Pancreas (tissue), 10 donors: Measurements from ENCODE around the gene BMP10. TPM values are rescaled to one million over a fixed set of nuclear protein-coding genes. Genes with fewer than 3 reads are reported as not detected.

ENCODE experiments used
- ATAC-seq, 4 donors: fragments of 200-7000 bp; cut with Tn5 transposase; one replicate each; pipeline versions ENCODE4 v1.8.0 to v1.9.1; 2020; ENCODE audit warnings: mild to moderate bottlenecking in 4 of 4, moderate library complexity in 4 of 4
- DNase-seq, 6 donors: peaks; one replicate each; pipeline ENCODE4 v3.0.0-alpha.2; 2020
- FAIRE-seq: peaks from 2 replicates; lab custom pipeline; 2012; peaks lifted over from hg19 to GRCh38; lab: Jason Lieb, UNC
- H3K27ac ChIP-seq, 4 donors: fragments of 200-600 bp; sonication (generic); 1 replicate in 3 of 4; 2 replicates in 1 of 4; pipeline versions ENCODE4 v1.5.0 to v1.8.0; 2020
- H3K27me3 ChIP-seq, 4 donors: fragments of 200-600 bp; one replicate each; pipeline ENCODE4 v1.8.0; 2021
- H3K36me3 ChIP-seq, 3 donors: fragments of 200-600 bp; sonication (generic) in 1 of 3; one replicate each; pipeline versions ENCODE4 v1.5.0 to v1.8.0; 2020 to 2021
- H3K4me1 ChIP-seq, 3 donors: fragments of 200-600 bp; one replicate each; pipeline ENCODE4 v1.8.0; 2021
- H3K4me3 ChIP-seq, 4 donors: fragments of 200-600 bp; sonication (generic) in 2 of 4; one replicate each; pipeline versions ENCODE4 v1.5.0 to v1.8.0; 2020 to 2021
- H3K9me3 ChIP-seq, 4 donors: fragments of 200-600 bp; one replicate each; pipeline ENCODE4 v1.8.0; 2021
- CTCF ChIP-seq, 4 donors: fragments of 200-600 bp; sonication (generic) in 3 of 4; IDR thresholded peaks; one replicate each; pipeline versions ENCODE4 v1.5.0 to v1.8.0; 2021; ENCODE audit warnings: antibody characterized with exemption in 4 of 4
- WGBS, 2 donors: extraction: QIAGEN DNeasy Blood & Tissue Kit; methylation state at CpG; one replicate each; pipeline ENCODE4 v1.1.7; 2013; 5-methylcytosine and 5-hydroxymethylcytosine counted together
- intact Hi-C, 3 donors: fragments of 100-400 bp; cut with DNase I; formaldehyde crosslinking; loops; one replicate each; pipeline versions ENCODE4 v1.11.1 to v1.14.2; 2022
- polyA plus RNA-seq, 2 donors: library from polyadenylated mRNA; stranded (reverse); fragments of 200-250 nt; gene quantifications; one replicate each; pipeline ENCODE4 v1.2.3, GENCODE V29; 2013
- total RNA-seq, 6 donors: library from RNA; stranded (reverse); fragmentation: NEBNext Ultra II Directional in 4 of 6; extraction: Animal tissue kit (Norgen Biotek cat#: 25700) in 4 of 6; gene quantifications; one replicate each; pipeline versions ENCODE4 v1.2.1 to v1.2.4, GENCODE V29; 2021 to 2023
- donor health status: healthy with polysubstance abuse.
- donor health status: DM: no; HTN: no; CAD: no; lungs with moderate emphysema.
- donor health status: DM: no; HTN: no; CAD: no.
- donor health status: control.
- donor health status: control.
- donor health status: Bipolar disorder and iron deficiency.
- donor health status: DM: yes; HTN: yes; CAD: no.
- donor health status: DM: no; HTN: no; CAD: no.
- donor health status: DM: no; HTN: no; CAD: no.
- donor health status: DM: yes; HTN: yes; CAD: no.

Gene BMP10
- total and polyA plus RNA-seq, 8 donors = not detected

- H3K27ac ChIP-seq = peak overlapping the region in 2 of 4 donors; percentile 56 to 65
- H3K4me3 ChIP-seq = no peak overlapping the region
- no peak for DNase-seq
- H3K27me3 ChIP-seq = no peaks in the 10 kb centered on the region
- intact Hi-C loops = no loop called here
- peaks cover 0 to 30% (median 9%) of the 10 kb centered on the region in 3 donors for H3K4me1 ChIP-seq
- WGBS, 2 donors = 51 to 60% methylated on average over 2 of the region's 2 CpGs
- no peak for TF ChIP-seq CTCF (IDR thresholded peaks at IDR 0.05)
- no peak for ATAC-seq
- H3K9me3 ChIP-seq = no peaks in the 10 kb centered on the region
- FAIRE-seq = no peak
- no peaks in the 10 kb centered on the region for H3K36me3 ChIP-seq
These were observed 41.4 kb downstream of the BMP10 start for GRCh38 chr2:68829749-68830148.

DNA sequence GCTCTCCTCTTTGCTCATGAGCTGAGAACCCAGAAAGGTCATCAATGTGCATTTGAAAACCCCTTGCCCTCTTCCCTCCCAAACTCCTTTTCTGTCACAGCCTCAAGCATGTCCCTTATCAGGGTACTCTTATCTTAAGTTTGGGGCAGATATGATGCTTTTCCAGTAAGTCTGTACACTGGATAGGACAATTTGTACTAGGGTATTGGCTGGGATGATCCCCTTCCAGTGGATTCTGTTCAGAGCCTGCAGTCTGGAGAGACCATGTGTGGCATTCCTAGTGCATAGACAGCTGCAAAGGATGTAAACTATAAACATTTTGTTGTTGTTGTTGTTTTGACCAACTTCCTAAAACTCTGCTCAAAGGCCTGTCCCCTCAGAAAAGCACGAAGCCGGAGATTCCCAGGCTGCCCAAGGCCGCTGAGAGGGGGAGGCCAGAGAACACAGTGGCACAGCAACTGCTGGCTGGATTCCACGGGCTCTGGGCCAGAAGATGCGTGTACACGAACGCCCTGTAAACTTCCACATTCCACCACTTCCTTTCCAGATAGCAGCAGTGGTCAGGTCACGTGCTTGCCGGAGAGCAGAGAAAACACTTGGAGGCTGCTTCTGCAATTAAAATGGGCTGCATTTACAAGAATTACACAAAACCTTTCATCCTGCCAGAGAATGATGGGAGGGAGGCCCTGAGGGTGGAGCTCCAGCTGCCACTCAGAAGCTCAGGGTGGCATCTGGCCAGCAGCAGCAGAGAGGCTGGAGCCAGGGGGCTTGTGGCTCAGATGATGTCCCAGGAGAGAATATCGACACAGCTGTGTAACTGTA lies 42.1 kb downstream of the BMP10 start:
- H3K27ac ChIP-seq = peak overlapping the region in 3 of 4 donors; percentile 51 to 65 (median 56)
- ATAC-seq = peak; percentile 83 to 95 (median 87)
- TF ChIP-seq CTCF (IDR thresholded peaks at IDR 0.05) = no peak
- DNase-seq = peak; percentile 82 to 93 (median 88)
- H3K4me3 ChIP-seq = no peak overlapping the region
- WGBS, 2 donors = 2 to 3% methylated on average over 10 of the region's 10 CpGs
- FAIRE-seq = peak; percentile 9
- no peaks in the 10 kb centered on the region for H3K36me3 ChIP-seq
- H3K27me3 ChIP-seq = no peaks in the 10 kb centered on the region
- intact Hi-C loops = no loop called here
- peaks cover 0 to 30% (median 9%) of the 10 kb centered on the region in 3 donors for H3K4me1 ChIP-seq
- no peaks in the 10 kb centered on the region for H3K9me3 ChIP-seq

DNA sequence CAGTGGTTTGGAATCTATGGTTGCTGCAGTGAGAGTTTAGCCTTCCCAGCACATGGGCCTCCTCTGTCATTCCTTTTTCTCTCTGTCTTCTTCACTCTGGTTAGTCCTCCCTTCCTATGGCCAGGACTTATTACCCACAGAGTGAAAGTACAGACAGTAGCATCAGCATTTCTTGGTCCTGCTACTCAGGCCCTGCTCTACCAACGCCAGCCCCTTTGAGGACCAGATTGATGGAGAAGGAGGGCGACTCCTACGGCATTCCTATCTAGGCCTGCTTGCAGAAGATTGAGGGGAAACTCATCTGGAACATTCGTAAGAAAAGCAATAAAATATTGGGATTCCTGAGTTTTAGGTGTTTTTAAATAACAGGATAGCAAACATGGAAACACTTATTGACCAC lies 43.5 kb downstream of the BMP10 start:
- Histone ChIP-seq H3K36me3 (no peaks in the 10 kb centered on the region), H3K27ac (no peak overlapping the region), H3K4me3 (no peak overlapping the region), H3K9me3 (no peaks in the 10 kb centered on the region), H3K4me1 (peaks cover 0 to 30% (median 9%) of the 10 kb centered on the region in 3 donors), H3K27me3 (no peaks in the 10 kb centered on the region)
- DNase-seq (no peak), ATAC-seq (no peak), FAIRE-seq (no peak)
- WGBS, 2 donors = 66 to 87% methylated on average over 4 of the region's 4 CpGs
- TF ChIP-seq CTCF (IDR thresholded peaks at IDR 0.05) = no peak
- intact Hi-C loops = no loop called here

DNA sequence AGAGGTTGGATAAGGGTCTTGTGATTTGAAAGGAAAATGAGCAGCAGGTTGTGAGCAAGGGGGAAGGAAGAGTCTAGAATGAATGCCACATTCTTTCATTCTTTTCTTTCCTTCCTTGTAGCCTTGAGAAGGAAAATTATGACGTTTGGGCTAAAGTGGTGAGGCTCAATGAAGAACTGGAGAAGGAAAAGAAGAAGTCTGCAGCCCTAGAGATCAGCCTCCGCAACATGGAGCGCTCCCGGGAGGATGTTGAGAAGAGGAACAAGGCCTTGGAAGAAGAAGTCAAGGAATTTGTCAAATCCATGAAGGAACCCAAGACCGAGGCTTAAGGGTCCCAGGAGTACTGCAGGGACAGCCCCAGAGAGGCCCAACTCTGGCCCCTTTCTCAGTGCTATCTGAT lies 45.3 kb downstream of the BMP10 start:
- ATAC-seq = no peak
- no peak overlapping the region for H3K4me3 ChIP-seq

More for the DNA sequence above, 45.3 kb downstream of the BMP10 start:
- no peaks in the 10 kb centered on the region for H3K27me3 ChIP-seq
- WGBS, 2 donors = 77 to 84% methylated on average over 5 of the region's 5 CpGs
- no peak for TF ChIP-seq CTCF (IDR thresholded peaks at IDR 0.05)
- H3K9me3 ChIP-seq = no peaks in the 10 kb centered on the region
- peaks cover 0 to 19% (median 9%) of the 10 kb centered on the region in 3 donors for H3K4me1 ChIP-seq
- no peak for DNase-seq
- intact Hi-C loops = no loop called here
- FAIRE-seq = no peak
- no peak overlapping the region for H3K27ac ChIP-seq
- no peaks in the 10 kb centered on the region for H3K36me3 ChIP-seq
